ENCODE results near the gene RAB43.

DNA sequence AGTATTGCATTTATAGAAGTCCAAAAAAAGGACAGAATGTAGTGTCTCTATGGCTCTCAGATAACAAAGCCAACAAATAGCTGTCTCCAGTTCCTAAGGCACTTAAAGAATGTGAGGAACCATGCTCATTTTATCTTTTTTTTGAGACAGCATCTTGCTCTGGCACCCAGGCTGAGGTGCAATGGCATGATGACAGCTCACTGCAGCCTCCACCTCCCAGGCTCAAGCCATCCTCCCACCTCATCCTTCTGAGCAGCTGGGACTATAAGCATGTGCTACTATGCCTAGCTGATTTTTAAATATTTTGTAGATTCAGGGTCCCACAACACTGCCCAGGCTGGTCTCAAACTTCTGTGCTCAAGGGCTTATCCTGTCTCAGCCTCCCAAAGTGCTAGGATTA, 23.2 kb upstream of the RAB43 start:
- TF ChIP-seq, protein P1, sequence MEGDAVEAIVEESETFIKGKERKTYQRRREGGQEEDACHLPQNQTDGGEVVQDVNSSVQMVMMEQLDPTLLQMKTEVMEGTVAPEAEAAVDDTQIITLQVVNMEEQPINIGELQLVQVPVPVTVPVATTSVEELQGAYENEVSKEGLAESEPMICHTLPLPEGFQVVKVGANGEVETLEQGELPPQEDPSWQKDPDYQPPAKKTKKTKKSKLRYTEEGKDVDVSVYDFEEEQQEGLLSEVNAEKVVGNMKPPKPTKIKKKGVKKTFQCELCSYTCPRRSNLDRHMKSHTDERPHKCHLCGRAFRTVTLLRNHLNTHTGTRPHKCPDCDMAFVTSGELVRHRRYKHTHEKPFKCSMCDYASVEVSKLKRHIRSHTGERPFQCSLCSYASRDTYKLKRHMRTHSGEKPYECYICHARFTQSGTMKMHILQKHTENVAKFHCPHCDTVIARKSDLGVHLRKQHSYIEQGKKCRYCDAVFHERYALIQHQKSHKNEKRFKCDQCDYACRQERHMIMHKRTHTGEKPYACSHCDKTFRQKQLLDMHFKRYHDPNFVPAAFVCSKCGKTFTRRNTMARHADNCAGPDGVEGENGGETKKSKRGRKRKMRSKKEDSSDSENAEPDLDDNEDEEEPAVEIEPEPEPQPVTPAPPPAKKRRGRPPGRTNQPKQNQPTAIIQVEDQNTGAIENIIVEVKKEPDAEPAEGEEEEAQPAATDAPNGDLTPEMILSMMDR (IDR thresholded peaks at IDR 0.05; ENCODE audit: insufficient read depth, low read depth, low read length): no peak
- no peak for TF ChIP-seq EZH2 (IDR thresholded peaks at IDR 0.05; ENCODE audit: insufficient read depth, low read length)

Measured in astrocyte (in vitro differentiated cells and primary cell).